ENCODE data around the gene FAM187B. TPM values are rescaled to one million over a fixed set of nuclear protein-coding genes. Genes with fewer than 3 reads are reported as not detected.
A peak's percentile ranks its signal among the peaks of the same experiment; 100 is the strongest.

Gene FAM187B
- total and polyA plus RNA-seq, 2 experiments from 2014 or later, result 0.23 TPM; not detected in 1

DNA sequence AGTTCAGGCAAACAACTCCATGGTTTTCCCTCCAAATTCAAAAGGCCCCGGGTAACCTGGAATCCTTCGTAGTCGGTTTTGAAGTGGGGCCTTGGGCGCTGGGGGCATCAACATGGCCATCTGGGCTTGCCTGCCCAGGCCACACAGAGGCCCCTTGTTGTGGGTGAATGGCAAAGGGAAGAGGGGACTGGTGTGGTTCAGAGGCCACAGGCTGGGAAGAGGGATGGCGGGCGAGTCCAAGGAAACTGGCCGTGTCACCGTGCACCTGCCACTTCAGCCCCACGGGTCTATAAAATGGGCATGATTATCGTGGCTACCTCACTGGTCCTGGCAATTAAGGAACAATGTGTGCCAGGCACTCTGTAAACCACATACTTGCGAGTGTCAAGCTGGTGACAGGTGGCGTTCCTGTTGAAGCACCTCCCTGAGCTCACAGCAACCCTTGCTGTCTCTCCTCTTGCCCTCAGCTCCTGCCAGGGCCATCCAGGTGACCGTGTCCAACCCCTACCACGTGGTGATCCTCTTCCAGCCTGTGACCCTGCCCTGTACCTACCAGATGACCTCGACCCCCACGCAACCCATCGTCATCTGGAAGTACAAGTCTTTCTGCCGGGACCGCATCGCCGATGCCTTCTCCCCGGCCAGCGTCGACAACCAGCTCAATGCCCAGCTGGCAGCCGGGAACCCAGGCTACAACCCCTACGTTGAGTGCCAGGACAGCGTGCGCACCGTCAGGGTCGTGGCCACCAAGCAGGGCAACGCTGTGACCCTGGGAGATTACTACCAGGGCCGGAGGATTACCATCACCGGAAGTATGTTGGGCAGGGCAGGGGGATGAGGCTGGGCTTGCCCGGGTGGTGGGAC is 21.5 kb upstream of the FAM187B start:
- H3K79me2 ChIP-seq (replicated peaks; ENCODE audit: insufficient read depth), result peaks cover 55% of the 10 kb centered on the region
- H3K27me3 Mint-ChIP-seq (ENCODE audit: insufficient read depth, low read depth, poor library complexity), result peaks cover 25% of the 10 kb centered on the region

More for the DNA sequence above, 21.5 kb upstream of the FAM187B start:
- TF ChIP-seq, protein P1, sequence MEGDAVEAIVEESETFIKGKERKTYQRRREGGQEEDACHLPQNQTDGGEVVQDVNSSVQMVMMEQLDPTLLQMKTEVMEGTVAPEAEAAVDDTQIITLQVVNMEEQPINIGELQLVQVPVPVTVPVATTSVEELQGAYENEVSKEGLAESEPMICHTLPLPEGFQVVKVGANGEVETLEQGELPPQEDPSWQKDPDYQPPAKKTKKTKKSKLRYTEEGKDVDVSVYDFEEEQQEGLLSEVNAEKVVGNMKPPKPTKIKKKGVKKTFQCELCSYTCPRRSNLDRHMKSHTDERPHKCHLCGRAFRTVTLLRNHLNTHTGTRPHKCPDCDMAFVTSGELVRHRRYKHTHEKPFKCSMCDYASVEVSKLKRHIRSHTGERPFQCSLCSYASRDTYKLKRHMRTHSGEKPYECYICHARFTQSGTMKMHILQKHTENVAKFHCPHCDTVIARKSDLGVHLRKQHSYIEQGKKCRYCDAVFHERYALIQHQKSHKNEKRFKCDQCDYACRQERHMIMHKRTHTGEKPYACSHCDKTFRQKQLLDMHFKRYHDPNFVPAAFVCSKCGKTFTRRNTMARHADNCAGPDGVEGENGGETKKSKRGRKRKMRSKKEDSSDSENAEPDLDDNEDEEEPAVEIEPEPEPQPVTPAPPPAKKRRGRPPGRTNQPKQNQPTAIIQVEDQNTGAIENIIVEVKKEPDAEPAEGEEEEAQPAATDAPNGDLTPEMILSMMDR (conservative IDR thresholded peaks at IDR 0.05; ENCODE audit: low read depth in 2 of 2), result no peak
- no peak for TF ChIP-seq CREB1 (CRISPR knock-in tag; IDR thresholded peaks at IDR 0.05; ENCODE audit: low read depth)
- no peak for TF ChIP-seq NANOG (IDR thresholded peaks at IDR 0.05; ENCODE audit: borderline replicate concordance)
- TF ChIP-seq, protein P2, sequence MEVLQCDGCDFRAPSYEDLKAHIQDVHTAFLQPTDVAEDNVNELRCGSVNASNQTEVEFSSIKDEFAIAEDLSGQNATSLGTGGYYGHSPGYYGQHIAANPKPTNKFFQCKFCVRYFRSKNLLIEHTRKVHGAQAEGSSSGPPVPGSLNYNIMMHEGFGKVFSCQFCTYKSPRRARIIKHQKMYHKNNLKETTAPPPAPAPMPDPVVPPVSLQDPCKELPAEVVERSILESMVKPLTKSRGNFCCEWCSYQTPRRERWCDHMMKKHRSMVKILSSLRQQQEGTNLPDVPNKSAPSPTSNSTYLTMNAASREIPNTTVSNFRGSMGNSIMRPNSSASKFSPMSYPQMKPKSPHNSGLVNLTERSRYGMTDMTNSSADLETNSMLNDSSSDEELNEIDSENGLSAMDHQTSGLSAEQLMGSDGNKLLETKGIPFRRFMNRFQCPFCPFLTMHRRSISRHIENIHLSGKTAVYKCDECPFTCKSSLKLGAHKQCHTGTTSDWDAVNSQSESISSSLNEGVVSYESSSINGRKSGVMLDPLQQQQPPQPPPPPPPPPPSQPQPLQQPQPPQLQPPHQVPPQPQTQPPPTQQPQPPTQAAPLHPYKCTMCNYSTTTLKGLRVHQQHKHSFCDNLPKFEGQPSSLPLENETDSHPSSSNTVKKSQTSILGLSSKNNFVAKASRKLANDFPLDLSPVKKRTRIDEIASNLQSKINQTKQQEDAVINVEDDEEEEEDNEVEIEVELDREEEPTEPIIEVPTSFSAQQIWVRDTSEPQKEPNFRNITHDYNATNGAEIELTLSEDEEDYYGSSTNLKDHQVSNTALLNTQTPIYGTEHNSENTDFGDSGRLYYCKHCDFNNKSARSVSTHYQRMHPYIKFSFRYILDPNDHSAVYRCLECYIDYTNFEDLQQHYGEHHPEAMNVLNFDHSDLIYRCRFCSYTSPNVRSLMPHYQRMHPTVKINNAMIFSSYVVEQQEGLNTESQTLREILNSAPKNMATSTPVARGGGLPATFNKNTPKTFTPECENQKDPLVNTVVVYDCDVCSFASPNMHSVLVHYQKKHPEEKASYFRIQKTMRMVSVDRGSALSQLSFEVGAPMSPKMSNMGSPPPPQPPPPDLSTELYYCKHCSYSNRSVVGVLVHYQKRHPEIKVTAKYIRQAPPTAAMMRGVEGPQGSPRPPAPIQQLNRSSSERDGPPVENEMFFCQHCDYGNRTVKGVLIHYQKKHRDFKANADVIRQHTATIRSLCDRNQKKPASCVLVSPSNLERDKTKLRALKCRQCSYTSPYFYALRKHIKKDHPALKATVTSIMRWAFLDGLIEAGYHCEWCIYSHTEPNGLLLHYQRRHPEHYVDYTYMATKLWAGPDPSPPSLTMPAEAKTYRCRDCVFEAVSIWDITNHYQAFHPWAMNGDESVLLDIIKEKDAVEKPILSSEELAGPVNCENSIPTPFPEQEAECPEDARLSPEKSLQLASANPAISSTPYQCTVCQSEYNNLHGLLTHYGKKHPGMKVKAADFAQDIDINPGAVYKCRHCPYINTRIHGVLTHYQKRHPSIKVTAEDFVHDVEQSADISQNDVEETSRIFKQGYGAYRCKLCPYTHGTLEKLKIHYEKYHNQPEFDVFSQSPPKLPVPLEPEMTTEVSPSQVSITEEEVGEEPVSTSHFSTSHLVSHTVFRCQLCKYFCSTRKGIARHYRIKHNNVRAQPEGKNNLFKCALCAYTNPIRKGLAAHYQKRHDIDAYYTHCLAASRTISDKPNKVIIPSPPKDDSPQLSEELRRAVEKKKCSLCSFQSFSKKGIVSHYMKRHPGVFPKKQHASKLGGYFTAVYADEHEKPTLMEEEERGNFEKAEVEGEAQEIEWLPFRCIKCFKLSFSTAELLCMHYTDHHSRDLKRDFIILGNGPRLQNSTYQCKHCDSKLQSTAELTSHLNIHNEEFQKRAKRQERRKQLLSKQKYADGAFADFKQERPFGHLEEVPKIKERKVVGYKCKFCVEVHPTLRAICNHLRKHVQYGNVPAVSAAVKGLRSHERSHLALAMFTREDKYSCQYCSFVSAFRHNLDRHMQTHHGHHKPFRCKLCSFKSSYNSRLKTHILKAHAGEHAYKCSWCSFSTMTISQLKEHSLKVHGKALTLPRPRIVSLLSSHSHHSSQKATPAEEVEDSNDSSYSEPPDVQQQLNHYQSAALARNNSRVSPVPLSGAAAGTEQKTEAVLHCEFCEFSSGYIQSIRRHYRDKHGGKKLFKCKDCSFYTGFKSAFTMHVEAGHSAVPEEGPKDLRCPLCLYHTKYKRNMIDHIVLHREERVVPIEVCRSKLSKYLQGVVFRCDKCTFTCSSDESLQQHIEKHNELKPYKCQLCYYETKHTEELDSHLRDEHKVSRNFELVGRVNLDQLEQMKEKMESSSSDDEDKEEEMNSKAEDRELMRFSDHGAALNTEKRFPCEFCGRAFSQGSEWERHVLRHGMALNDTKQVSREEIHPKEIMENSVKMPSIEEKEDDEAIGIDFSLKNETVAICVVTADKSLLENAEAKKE (CRISPR knock-in tag; IDR thresholded peaks at IDR 0.05), result no peak
- TF ChIP-seq ZNF114 (CRISPR knock-in tag; IDR thresholded peaks at IDR 0.05), result no peak
- TF ChIP-seq EZH2 (IDR thresholded peaks at IDR 0.05; ENCODE audit: low read depth, unreplicated experiment), result no peak
- TF ChIP-seq, protein P3, sequence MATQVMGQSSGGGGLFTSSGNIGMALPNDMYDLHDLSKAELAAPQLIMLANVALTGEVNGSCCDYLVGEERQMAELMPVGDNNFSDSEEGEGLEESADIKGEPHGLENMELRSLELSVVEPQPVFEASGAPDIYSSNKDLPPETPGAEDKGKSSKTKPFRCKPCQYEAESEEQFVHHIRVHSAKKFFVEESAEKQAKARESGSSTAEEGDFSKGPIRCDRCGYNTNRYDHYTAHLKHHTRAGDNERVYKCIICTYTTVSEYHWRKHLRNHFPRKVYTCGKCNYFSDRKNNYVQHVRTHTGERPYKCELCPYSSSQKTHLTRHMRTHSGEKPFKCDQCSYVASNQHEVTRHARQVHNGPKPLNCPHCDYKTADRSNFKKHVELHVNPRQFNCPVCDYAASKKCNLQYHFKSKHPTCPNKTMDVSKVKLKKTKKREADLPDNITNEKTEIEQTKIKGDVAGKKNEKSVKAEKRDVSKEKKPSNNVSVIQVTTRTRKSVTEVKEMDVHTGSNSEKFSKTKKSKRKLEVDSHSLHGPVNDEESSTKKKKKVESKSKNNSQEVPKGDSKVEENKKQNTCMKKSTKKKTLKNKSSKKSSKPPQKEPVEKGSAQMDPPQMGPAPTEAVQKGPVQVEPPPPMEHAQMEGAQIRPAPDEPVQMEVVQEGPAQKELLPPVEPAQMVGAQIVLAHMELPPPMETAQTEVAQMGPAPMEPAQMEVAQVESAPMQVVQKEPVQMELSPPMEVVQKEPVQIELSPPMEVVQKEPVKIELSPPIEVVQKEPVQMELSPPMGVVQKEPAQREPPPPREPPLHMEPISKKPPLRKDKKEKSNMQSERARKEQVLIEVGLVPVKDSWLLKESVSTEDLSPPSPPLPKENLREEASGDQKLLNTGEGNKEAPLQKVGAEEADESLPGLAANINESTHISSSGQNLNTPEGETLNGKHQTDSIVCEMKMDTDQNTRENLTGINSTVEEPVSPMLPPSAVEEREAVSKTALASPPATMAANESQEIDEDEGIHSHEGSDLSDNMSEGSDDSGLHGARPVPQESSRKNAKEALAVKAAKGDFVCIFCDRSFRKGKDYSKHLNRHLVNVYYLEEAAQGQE (IDR thresholded peaks at IDR 0.05; ENCODE audit: unreplicated experiment), result no peak
- TF ChIP-seq EZH2phosphoT487 (IDR thresholded peaks at IDR 0.05; ENCODE audit: unreplicated experiment), result no peak
- TF ChIP-seq ZNF331 (CRISPR knock-in tag; IDR thresholded peaks at IDR 0.05; ENCODE audit: low read depth), result no peak
- peak overlapping the region; percentile 93 for H3K4me2 ChIP-seq
- H2AFZ ChIP-seq, result no peak overlapping the region
- Mint-ChIP-seq H3K9me3 (peaks cover 4% of the 10 kb centered on the region; the same call in 1 of the 3 replicates), H3K36me3 (ENCODE audit: low read depth) (peaks cover 63% of the 10 kb centered on the region), H3K4me1 (peaks cover 35% of the 10 kb centered on the region), H3K4me3 (peak overlapping the region; percentile 95), H3K27ac (0 out of 2 replicates have a peak overlapping the region, but pooled peaks have one; percentile 61)
- peak overlapping the region; percentile 83 for H3K4me3 ChIP-seq
- DNase-seq (ENCODE audit: low spot score), result no peak
- H3F3A ChIP-seq (replicated peaks; ENCODE audit: low read depth), result no peaks in the 10 kb centered on the region
- H3K9me2 ChIP-seq (ENCODE audit: insufficient read depth), result no peaks in the 10 kb centered on the region
- H4K20me1 ChIP-seq (replicated peaks; ENCODE audit: insufficient read depth), result peaks cover 40% of the 10 kb centered on the region
- H3K36me3 ChIP-seq (ENCODE audit: insufficient read depth), result peaks cover 22% of the 10 kb centered on the region
- peaks cover 12% of the 10 kb centered on the region for H3K4me1 ChIP-seq (ENCODE audit: insufficient read depth)
- no peak overlapping the region for H3K27ac ChIP-seq (ENCODE audit: low read depth)
- ATAC-seq, result no peak
- no peaks in the 10 kb centered on the region for H3K27me3 ChIP-seq (ENCODE audit: insufficient read depth)
